D341Med (cell line): ENCODE data around the gene NXN.
"Not testable (repeated sequence)": the region's sequence is repeated elsewhere in the genome, so short reads cannot be mapped to it uniquely, and the experiment has no call there.

Source experiments
- DNase-seq: peaks from one replicate; pipeline ENCODE4 v3.0.0; 2012; ENCODE audit warnings: low spot score

Gene NXN

GRCh38 chr17:887551-888209 is 91.9 kb downstream of the NXN start:
- DNase-seq, result no peak

- no peak for DNase-seq
These were observed 93.5 kb downstream of the NXN start for GRCh38 chr17:885971-886571.

DNA sequence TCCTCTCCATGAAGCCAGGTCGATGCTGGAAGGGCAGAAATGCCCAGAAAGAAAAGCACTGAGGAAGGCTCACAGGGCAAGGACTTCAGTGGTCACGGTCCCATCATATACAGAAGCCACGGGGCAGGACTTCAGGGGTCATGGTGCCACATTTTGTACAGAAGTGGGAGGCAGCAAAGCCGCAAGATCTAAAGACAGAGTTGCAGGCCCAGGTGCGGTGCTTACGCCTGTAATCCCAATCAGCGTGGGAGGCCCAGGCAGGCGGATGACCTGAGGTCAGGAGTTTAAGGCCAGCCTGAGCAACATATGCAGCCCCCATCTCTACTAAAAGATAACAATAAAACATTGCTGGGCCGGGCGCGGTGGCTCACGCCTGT is 96.0 kb downstream of the NXN start:
- no peak for DNase-seq

DNA sequence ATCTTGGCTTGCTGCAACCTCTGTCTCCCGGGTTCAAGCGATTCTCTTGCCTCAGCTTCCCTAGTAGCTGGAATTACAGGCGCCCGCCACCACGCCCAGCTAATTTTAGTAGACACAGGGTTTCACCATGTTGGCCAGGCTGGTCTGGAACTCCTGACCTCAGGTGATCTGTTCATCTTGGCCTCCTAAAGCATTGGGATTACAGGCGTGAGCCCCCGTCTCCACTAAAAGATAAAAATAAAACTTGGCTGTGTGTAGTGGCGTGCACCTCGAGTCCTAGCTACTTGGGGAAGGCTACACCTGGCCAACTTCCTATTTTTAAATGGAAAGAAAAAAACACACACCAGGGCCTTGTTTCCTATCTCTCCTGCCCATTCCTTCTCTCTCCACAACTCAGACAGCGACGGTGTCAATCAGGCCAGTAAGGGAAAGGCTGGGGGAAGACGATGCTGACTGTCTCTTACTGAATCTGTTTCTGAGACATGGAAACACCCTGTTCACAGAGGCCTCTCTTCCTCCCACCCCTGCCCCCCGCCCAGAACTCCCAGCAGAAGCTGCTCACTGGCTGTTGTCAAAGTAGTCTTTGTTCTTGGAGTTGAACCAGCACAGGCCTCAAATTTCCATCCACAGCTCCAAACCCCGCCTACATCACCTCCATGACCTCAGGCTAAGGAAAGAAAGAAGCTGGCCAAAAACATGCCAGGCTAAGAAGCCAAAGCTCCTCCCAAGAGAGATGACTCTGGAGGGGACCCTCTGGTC is 96.6 kb downstream of the NXN start:
- no peak for DNase-seq

GRCh38 chr17:881778-882177 is 97.8 kb downstream of the NXN start:
- no peak for DNase-seq

GRCh38 chr17:880443-881269 is 98.9 kb downstream of the NXN start:
- no peak for DNase-seq

DNA sequence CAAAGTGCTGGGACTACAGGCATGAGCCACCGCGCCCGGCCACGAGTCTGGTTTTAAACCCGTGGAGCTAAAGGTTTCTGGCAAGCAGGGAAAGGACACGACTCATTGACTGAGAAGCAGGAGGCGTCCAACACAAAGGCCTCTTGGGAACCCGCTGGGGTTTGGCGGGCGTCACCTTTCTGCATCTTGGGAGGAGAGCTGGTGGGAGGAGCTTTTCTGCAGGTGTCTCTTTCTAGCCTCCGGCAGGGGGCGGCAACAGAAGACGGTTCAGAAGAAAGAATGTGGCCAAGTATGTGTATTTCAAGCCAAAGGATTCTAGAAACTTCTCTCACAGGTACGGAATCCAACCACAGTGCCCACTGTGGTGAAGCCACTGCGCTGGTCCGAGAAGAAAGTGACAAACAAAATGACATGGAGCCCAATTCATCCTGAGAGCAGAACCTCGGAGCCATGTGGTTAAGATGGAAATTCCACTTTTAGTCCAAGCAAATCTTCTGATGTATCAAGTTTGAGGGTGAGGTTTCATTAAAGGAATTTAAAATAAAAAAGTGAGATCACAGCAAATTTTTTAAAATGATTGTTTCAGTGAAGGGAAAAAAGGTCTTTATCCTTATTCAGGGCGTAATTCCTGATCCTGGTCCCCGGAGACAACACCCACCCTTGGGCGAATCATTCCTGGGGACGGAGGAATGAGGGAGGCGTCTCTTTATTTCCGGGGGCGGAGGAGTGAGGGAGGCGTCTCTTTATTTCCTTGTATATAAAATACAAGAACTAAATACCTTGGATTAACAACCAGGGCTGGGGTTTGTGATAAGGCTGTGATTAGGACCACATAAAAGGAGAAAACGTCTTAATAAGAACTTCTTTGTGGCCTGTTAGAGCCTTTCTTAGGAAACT is 99.8 kb downstream of the NXN start:
- peak; percentile 77 for DNase-seq

DNA sequence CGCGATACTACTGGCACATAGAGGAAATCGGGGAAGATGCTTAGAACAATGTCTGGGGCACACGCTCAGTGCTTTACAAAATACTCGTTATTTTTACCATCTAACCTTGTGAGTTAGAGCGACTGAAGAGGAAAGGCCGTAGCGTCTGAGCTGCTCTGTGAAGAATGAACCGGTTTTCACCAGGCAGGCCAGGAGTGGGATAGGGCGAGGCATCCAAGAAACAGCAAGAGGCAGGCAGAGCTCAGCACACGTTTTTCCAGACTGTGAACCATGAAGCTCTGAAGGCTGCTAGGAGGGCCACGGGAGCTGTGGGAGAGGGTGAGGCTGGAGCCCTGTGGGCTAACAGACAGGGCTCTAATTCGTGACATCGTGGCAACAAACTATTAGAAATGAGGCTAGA is 101.9 kb downstream of the NXN start:
- no peak for DNase-seq

- no peak for DNase-seq
These were observed 103.3 kb downstream of the NXN start for GRCh38 chr17:876272-876671.

DNA sequence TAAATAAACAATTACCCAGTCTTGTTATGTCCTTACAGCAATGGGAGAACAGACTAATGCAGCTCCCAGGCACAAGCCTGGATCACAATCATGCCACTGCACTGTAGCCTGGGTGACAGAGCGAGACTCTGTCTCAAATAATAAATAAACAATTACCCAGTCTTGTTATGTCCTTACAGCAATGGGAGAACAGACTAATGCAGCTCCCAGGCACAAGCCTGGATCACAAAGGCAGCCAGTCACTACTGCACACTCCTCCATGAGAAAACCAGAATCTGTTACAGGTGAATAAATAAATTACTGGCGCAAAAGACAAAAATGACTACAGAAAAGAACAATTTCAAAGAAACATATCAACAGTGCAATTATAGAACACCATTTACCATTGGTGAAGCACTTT is 105.0 kb downstream of the NXN start:
- not testable (repeated sequence) for DNase-seq

DNA sequence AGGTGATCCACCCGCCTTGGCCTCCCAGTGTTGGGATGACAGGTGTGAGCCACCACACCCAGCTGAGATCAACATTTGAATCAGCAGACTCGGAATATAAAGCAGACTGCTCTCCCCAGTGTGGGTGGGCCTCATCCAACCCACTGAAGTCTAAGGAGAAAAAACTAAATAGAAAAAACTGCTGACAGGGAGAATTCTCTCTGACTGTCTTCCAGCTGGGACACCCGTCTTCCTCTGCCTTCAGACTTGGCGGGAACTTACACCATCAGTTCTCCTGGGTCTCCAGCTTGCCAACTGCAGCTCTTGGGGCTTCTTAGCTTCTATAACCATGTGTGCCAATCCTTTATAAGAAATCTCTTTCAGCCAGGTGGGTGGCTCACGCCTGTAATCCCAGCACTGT is 106.7 kb downstream of the NXN start:
- no peak for DNase-seq

DNA sequence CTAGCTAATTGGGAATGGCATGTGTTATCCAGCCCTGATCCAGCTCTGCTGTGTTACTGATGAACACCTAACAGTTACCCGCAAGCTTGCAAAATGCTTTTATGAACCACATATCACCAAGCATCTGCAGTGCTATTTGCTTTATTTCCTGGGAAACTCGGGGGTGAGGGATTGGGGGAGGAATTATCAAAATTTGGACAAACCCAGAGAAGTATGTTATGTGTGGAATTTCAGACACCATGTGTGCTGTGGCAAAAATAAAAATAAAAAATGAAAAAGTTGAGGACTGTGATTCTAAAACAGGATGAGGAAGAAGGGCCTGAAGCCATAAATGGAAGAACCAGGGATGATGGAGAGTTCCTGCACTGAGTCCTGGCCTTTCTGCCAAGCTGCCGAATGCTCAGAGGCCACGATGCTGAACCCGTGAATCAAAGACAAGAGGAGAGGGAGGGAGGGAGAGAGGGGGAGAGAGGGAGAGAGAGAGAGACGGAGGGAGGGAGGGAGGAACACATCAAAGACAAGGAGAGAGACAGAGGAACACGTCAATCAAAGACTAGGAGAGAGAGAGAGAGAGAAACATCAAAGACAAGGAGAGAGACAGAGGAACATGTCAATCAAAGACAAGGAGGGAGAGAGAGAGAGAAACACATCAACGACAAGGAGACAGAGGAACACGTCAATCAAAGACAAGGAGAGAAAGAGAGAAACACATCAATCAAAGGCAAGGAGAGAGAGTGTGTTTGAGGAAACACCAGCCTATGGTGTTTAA is 107.6 kb downstream of the NXN start:
- DNase-seq, result no peak

GRCh38 chr17:869567-870525 is 109.7 kb downstream of the NXN start:
- no peak for DNase-seq

DNA sequence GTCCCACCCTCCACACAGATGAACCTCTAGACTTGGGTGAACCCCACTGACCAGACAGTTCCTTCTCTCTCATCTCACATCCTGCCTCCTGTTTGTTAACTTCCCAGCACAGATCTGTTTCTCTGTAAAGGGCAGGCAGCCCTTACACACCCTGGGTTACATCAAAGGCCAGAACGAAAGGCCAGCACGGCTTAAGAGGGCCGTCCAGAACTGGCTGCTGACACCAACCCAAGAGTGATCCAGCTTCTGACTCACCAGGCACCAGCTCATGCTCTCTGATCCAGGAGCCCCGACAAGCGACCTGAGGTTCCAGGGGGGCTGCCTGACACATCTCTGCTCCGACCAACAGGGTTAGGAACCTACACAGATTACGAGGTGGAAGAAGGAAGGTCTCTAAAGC is 110.5 kb downstream of the NXN start:
- DNase-seq, result no peak

DNA sequence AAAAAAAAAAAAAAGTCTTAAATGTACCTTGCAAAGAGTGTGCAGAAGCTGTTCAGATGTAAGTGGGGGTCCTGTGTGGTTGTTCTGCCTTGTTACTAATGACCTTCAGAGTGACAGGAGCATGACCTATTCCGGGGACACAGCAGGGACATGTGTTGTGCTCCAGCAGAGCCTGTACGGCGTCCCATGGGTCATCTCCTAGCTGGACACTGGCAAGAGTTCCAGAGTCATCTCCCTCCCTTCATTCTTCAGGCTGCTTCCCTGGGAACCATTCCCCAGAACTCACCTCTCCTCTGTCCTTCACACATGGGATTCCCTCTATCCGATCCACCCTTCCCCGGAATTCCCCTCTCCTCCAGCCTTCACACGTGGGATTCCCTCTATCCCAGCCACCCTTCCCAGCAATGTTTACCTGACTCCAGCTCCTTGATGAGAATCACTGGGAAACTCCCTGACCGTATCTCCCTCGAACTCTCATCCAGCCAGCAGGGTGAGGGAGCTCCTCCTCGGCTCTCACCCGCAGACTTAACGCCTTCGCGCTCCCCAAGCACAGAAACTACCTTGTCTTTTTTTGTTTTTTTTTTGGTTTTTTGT is 111.6 kb downstream of the NXN start:
- DNase-seq, result no peak

DNA sequence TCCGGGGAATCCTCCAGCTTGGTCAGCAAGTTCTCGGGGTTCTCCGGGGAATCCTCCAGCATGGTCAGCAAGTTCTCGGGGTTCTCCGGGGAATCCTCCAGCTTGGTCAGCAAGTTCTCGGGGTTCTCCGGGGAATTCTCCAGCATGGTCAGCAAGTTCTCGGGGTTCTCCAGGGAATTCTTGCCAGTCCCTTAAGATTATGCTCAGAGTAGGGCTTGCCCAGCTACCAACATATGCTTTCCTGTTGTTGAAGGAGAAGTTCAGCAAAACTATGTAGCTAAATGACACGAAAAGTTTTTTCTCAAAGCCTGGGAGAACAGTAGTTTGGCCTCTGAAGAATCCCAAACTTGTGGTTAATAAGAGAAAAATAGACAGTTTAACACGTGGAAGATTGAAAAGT is 112.3 kb downstream of the NXN start:
- not testable (repeated sequence) for DNase-seq

GRCh38 chr17:866568-867103 is 112.9 kb downstream of the NXN start:
- no peak for DNase-seq

DNA sequence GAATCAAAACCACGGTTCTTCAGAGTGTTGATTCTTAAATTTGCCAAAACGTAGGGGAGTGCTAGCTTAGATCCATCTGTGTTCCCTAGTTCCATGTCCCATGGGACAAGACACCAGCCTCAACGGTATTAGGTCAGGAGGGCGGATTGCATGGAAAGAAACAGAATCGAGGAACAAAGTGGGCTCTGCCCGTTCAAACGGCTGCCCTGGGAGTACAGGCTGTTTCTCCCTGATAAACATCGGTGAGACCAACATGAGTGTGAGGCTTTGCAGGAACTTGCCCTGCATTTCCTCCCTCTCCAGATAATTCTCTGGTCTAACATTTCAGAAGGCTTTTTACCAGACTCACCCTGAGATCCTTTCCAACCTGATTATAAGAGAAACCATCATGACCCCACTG is 115.3 kb downstream of the NXN start:
- no peak for DNase-seq

DNA sequence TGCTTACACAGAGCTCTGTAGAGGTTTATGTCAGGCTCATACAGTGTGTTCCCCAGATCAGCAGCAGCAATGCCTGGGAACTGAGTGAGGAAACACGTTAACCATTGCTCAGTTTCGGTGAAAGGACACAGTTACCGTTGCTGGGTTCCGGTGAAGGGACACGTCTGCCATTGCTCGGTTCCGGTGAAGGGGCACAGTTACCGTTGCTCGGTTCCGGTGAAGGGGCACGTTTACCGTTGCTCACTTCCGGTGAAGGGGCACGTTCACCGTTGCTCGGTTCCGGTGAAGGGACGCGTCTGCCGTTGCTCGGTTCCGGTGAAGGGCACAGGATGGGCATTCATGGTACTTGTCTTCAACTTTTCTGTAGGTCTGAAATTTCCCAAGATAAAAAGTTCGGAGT is 115.7 kb downstream of the NXN start:
- no peak for DNase-seq
